Liver (tissue), 9 donors: ENCODE data around the gene ARSB. TPM values are rescaled to one million over a fixed set of nuclear protein-coding genes. Genes with fewer than 3 reads are reported as not detected.

Source experiments
- DNase-seq: peaks from one replicate; pipeline ENCODE4 v3.0.0-alpha.2; 2017; ENCODE audit warnings: low spot score
- H3K27ac ChIP-seq, 2 donors: one replicate each; pipeline ENCODE4 v1.7.0; 2013; ENCODE audit warnings: inconsistent platforms in 2 of 2, low read length in 2 of 2, control low read depth in 1 of 2, low read depth in 1 of 2, mild to moderate bottlenecking in 1 of 2
- H3K27me3 ChIP-seq, 4 donors: one replicate each; pipeline versions ENCODE4 v1.6.1 to v1.7.0; 2013; ENCODE audit warnings: low read length in 3 of 4, inconsistent platforms in 1 of 4, mild to moderate bottlenecking in 1 of 4, moderate library complexity in 1 of 4; ENCODE audit not compliant: control insufficient read depth in 4 of 4, insufficient read depth in 4 of 4
- H3K36me3 ChIP-seq, 4 donors: one replicate each; pipeline versions ENCODE4 v1.6.1 to v1.7.0; 2013; ENCODE audit warnings: low read length in 3 of 4, mild to moderate bottlenecking in 3 of 4, low read depth in 1 of 4, moderate library complexity in 1 of 4; ENCODE audit not compliant: control insufficient read depth in 4 of 4, insufficient read depth in 3 of 4
- H3K4me1 ChIP-seq, 4 donors: one replicate each; pipeline versions ENCODE4 v1.6.1 to v1.7.0; 2013; ENCODE audit warnings: low read length in 3 of 4, mild to moderate bottlenecking in 3 of 4, moderate library complexity in 1 of 4; ENCODE audit not compliant: control insufficient read depth in 4 of 4, insufficient read depth in 4 of 4
- H3K4me3 ChIP-seq, 3 donors: one replicate each; pipeline versions ENCODE4 v1.6.1 to v1.7.0; 2013; ENCODE audit warnings: low read length in 3 of 3, control low read depth in 1 of 3, low read depth in 1 of 3, mild to moderate bottlenecking in 1 of 3
- H3K9ac ChIP-seq, 2 donors: one replicate each; pipeline ENCODE4 v1.7.0; 2013; ENCODE audit warnings: low read length in 2 of 2, mild to moderate bottlenecking in 2 of 2, moderate library complexity in 2 of 2, control low read depth in 1 of 2, low read depth in 1 of 2
- H3K9me3 ChIP-seq, 4 donors: one replicate each; pipeline versions ENCODE4 v1.6.1 to v1.7.0; 2013; ENCODE audit warnings: low read length in 3 of 4; ENCODE audit not compliant: control insufficient read depth in 4 of 4
- EGR1 ChIP-seq, 2 donors: IDR thresholded peaks; 2 replicates each; pipeline ENCODE4 v1.6.1; 2016 to 2018; ENCODE audit warnings: antibody characterized with exemption in 2 of 2, low read depth in 2 of 2
- FOXA1 ChIP-seq: IDR thresholded peaks from 2 replicates; pipeline ENCODE4 v1.6.1; 2016; ENCODE audit warnings: antibody characterized with exemption
- FOXA2 ChIP-seq: IDR thresholded peaks from 2 replicates; pipeline ENCODE4 v1.6.1; 2016; ENCODE audit warnings: antibody characterized with exemption
- GABPA ChIP-seq, 2 donors: IDR thresholded peaks in 1 of 2; conservative IDR thresholded peaks in 1 of 2; 2 replicates each; pipeline ENCODE4 v1.6.1; 2016; ENCODE audit warnings: antibody characterized with exemption in 2 of 2, mild to moderate bottlenecking in 1 of 2, moderate library complexity in 1 of 2
- HNF4A ChIP-seq, 2 donors: conservative IDR thresholded peaks; 2 replicates each; pipeline ENCODE4 v1.6.1; 2016; ENCODE audit warnings: antibody characterized with exemption in 2 of 2, mild to moderate bottlenecking in 2 of 2
- HNF4G ChIP-seq: IDR thresholded peaks from 2 replicates; pipeline ENCODE4 v1.6.1; 2016; ENCODE audit warnings: antibody characterized with exemption
- JUND ChIP-seq, 2 donors: IDR thresholded peaks; 2 replicates each; pipeline ENCODE4 v1.6.1; 2016; ENCODE audit warnings: antibody characterized with exemption in 2 of 2
- MAX ChIP-seq: IDR thresholded peaks from 2 replicates; pipeline ENCODE4 v1.6.1; 2016; ENCODE audit warnings: antibody characterized with exemption
- NR2F2 ChIP-seq: IDR thresholded peaks from 2 replicates; pipeline ENCODE4 v1.6.1; 2016; ENCODE audit warnings: antibody characterized with exemption
- RAD21 ChIP-seq, 2 donors: IDR thresholded peaks; 2 replicates each; pipeline ENCODE4 v1.6.1; 2016; ENCODE audit warnings: antibody characterized with exemption in 2 of 2, mild to moderate bottlenecking in 2 of 2
- REST ChIP-seq: IDR thresholded peaks from 2 replicates; pipeline ENCODE4 v1.6.1; 2016; ENCODE audit warnings: antibody characterized with exemption, mild to moderate bottlenecking
- RXRA ChIP-seq, 2 donors: IDR thresholded peaks; 2 replicates each; pipeline ENCODE4 v1.6.1; 2017 to 2018; ENCODE audit warnings: antibody characterized with exemption in 2 of 2, mild to moderate bottlenecking in 1 of 2
- SP1 ChIP-seq: IDR thresholded peaks from 2 replicates; pipeline ENCODE4 v1.6.1; 2018; ENCODE audit warnings: antibody characterized with exemption, mild to moderate bottlenecking
- TAF1 ChIP-seq: conservative IDR thresholded peaks from 2 replicates; pipeline ENCODE4 v1.6.1; 2016; ENCODE audit warnings: antibody characterized with exemption, mild to moderate bottlenecking
- YY1 ChIP-seq: IDR thresholded peaks from 2 replicates; pipeline ENCODE4 v1.6.1; 2016; ENCODE audit warnings: antibody characterized with exemption, mild to moderate bottlenecking
- WGBS: extraction: QIAGEN DNeasy Blood & Tissue Kit; methylation state at CpG from one replicate; pipeline ENCODE4 v1.1.7; 2013; 5-methylcytosine and 5-hydroxymethylcytosine counted together
- polyA plus RNA-seq, 2 donors: library from polyadenylated mRNA; stranded (reverse) in 1 of 2; unstranded in 1 of 2; fragments of 200-250 nt in 1 of 2; fragments of >200 nt in 1 of 2; fragmentation: Nextera tagmentation in 1 of 2; extraction: Ambion mirVana in 1 of 2; gene quantifications; one replicate each; pipeline versions ENCODE4 v1.2.1 to v1.2.3, GENCODE V29; 2013 to 2015
- total RNA-seq, 2 donors: library from RNA; depleted of rRNA; stranded (reverse); fragments of >200 nt; gene quantifications; one replicate each; pipeline ENCODE4 v1.2.3, GENCODE V29; 2014
- TF ChIP-seq, protein P1 (sequence below): fragments of 150-350 bp; IDR thresholded peaks from 2 replicates; pipeline ENCODE4 v1.5.1; 2017; ENCODE audit warnings: improper control_type of control experiment, low read depth, low read length; ENCODE audit not compliant: missing input control
- TF ChIP-seq, protein P2 (sequence below): IDR thresholded peaks from 2 replicates; pipeline ENCODE4 v1.6.1; 2016; ENCODE audit warnings: antibody characterized with exemption
- donor health status: healthy.
- donor health status: healthy.
- donor health status: healthy.
- donor health status: healthy.
- donor health status: healthy.

Gene ARSB
- total and polyA plus RNA-seq, 4 donors: 3.5 to 26.2 (median 8.7) TPM

DNA sequence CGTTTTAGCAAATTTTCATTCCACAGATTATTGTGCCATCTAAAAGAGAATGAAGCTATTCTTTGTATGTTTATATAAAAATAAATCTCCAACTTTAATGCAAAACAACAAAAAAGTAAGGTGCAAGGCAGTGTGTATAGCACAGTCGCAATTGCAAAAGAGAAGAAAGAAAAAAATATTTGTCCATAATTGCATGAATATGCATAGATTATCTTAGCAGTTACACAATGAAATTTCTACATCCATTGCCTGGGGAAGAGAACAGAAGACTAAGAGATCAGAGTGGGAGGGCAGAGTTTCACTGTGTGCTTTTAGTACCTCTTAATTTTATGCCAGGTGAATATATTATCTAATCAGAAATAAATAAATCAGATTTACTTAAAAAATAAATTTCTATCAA lies 250.2 kb downstream of the ARSB start:
- no peaks in the 10 kb centered on the region for H3K9me3 ChIP-seq
- H3K27me3 ChIP-seq: no peaks in the 10 kb centered on the region
- no peak overlapping the region for H3K27ac ChIP-seq
- H3K36me3 ChIP-seq: no peaks in the 10 kb centered on the region
- 94% methylated on average over 2 of the region's 2 CpGs for WGBS
- no peak overlapping the region for H3K9ac ChIP-seq
- TF ChIP-seq, protein P1, sequence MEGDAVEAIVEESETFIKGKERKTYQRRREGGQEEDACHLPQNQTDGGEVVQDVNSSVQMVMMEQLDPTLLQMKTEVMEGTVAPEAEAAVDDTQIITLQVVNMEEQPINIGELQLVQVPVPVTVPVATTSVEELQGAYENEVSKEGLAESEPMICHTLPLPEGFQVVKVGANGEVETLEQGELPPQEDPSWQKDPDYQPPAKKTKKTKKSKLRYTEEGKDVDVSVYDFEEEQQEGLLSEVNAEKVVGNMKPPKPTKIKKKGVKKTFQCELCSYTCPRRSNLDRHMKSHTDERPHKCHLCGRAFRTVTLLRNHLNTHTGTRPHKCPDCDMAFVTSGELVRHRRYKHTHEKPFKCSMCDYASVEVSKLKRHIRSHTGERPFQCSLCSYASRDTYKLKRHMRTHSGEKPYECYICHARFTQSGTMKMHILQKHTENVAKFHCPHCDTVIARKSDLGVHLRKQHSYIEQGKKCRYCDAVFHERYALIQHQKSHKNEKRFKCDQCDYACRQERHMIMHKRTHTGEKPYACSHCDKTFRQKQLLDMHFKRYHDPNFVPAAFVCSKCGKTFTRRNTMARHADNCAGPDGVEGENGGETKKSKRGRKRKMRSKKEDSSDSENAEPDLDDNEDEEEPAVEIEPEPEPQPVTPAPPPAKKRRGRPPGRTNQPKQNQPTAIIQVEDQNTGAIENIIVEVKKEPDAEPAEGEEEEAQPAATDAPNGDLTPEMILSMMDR: no peak
- TF ChIP-seq RXRA (IDR thresholded peaks at IDR 0.05) (no peak), JUND (IDR thresholded peaks at IDR 0.05) (no peak), HNF4G (no peak), FOXA1 (no peak), REST (no peak), GABPA (IDR thresholded peaks at IDR 0.05 in 1 of 2, conservative IDR thresholded peaks at IDR 0.05 in 1 of 2) (no peak), RAD21 (IDR thresholded peaks at IDR 0.05) (no peak), SP1 (no peak), EGR1 (IDR thresholded peaks at IDR 0.05; ENCODE audit: low read depth in 2 of 2) (no peak), YY1 (no peak), HNF4A (conservative IDR thresholded peaks at IDR 0.05) (no peak), NR2F2 (no peak), FOXA2 (no peak)
- TF ChIP-seq, protein P2, sequence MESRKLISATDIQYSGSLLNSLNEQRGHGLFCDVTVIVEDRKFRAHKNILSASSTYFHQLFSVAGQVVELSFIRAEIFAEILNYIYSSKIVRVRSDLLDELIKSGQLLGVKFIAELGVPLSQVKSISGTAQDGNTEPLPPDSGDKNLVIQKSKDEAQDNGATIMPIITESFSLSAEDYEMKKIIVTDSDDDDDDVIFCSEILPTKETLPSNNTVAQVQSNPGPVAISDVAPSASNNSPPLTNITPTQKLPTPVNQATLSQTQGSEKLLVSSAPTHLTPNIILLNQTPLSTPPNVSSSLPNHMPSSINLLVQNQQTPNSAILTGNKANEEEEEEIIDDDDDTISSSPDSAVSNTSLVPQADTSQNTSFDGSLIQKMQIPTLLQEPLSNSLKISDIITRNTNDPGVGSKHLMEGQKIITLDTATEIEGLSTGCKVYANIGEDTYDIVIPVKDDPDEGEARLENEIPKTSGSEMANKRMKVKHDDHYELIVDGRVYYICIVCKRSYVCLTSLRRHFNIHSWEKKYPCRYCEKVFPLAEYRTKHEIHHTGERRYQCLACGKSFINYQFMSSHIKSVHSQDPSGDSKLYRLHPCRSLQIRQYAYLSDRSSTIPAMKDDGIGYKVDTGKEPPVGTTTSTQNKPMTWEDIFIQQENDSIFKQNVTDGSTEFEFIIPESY: no peak
- no peak for DNase-seq
- H3K4me3 ChIP-seq: no peak overlapping the region
- H3K4me1 ChIP-seq: no peaks in the 10 kb centered on the region

GRCh38 chr5:78734094-78734845 lies 250.8 kb downstream of the ARSB start:
- H3K9me3 ChIP-seq: no peaks in the 10 kb centered on the region
- H3K27ac ChIP-seq: no peak overlapping the region
- no peak for DNase-seq
- H3K4me3 ChIP-seq: no peak overlapping the region
- WGBS: 92% methylated on average over 4 of the region's 4 CpGs
- H3K4me1 ChIP-seq: no peaks in the 10 kb centered on the region
- no peaks in the 10 kb centered on the region for H3K27me3 ChIP-seq
- H3K36me3 ChIP-seq: no peaks in the 10 kb centered on the region
- H3K9ac ChIP-seq: no peak overlapping the region
- TF ChIP-seq REST: no peak
- TF ChIP-seq, protein P1: no peak
- no peak for TF ChIP-seq FOXA1
- TF ChIP-seq TAF1: no peak
- TF ChIP-seq JUND (IDR thresholded peaks at IDR 0.05): no peak
- TF ChIP-seq RXRA (IDR thresholded peaks at IDR 0.05): no peak
- TF ChIP-seq FOXA2: no peak
- TF ChIP-seq YY1: no peak
- TF ChIP-seq EGR1 (IDR thresholded peaks at IDR 0.05; ENCODE audit: low read depth in 2 of 2): no peak
- no peak for TF ChIP-seq RAD21 (IDR thresholded peaks at IDR 0.05)
- TF ChIP-seq HNF4G: no peak
- TF ChIP-seq HNF4A (conservative IDR thresholded peaks at IDR 0.05): no peak
- no peak for TF ChIP-seq GABPA (IDR thresholded peaks at IDR 0.05 in 1 of 2, conservative IDR thresholded peaks at IDR 0.05 in 1 of 2)
- TF ChIP-seq SP1: no peak
- TF ChIP-seq MAX: no peak
- no peak for TF ChIP-seq NR2F2
